ENCODE measurements around the gene ATG7.

Gene ATG7

GRCh38 chr3:11587766-11588165, 315.6 kb downstream of the ATG7 start:
- in situ Hi-C loops (cut with MboI; ENCODE audit: low pct_unique_long_range_greater_than_20kb, low sequenced_read_pairs, unreplicated experiment) = no loop called here
- TF ChIP-seq, protein P1, sequence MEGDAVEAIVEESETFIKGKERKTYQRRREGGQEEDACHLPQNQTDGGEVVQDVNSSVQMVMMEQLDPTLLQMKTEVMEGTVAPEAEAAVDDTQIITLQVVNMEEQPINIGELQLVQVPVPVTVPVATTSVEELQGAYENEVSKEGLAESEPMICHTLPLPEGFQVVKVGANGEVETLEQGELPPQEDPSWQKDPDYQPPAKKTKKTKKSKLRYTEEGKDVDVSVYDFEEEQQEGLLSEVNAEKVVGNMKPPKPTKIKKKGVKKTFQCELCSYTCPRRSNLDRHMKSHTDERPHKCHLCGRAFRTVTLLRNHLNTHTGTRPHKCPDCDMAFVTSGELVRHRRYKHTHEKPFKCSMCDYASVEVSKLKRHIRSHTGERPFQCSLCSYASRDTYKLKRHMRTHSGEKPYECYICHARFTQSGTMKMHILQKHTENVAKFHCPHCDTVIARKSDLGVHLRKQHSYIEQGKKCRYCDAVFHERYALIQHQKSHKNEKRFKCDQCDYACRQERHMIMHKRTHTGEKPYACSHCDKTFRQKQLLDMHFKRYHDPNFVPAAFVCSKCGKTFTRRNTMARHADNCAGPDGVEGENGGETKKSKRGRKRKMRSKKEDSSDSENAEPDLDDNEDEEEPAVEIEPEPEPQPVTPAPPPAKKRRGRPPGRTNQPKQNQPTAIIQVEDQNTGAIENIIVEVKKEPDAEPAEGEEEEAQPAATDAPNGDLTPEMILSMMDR (IDR thresholded peaks at IDR 0.05; ENCODE audit: extremely low read depth, insufficient read depth, missing control alignments) = no peak

GRCh38 chr3:11588338-11588737, 316.1 kb downstream of the ATG7 start:
- TF ChIP-seq, protein P1 (IDR thresholded peaks at IDR 0.05; ENCODE audit: extremely low read depth, insufficient read depth, missing control alignments) = no peak
- no peak for DNase-seq (ENCODE audit: low spot score)
- in situ Hi-C loops (cut with MboI; ENCODE audit: low pct_unique_long_range_greater_than_20kb, low sequenced_read_pairs, unreplicated experiment) = no loop called here

More at GRCh38 chr3:11587766-11588165, 315.6 kb downstream of the ATG7 start:
- no peak for DNase-seq (ENCODE audit: low spot score)

DNA sequence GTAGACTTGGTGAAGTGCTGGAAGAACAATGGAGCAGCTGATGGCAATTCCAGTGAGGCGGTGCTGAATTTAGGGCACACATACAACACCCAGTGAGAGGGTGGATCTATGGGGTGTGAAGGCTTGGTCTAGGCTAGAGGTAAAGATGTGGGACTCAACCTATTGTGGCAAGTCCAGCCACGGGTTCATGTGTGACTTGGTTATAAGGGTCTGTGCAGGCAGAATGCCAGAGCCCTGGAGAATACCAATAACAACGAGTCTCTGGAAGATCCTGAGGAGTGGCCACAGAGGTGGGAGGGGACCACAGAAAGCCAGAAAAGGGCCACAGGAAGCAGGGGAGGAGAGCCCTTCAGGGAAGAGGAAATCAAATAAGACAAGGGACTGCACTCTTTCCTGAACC, 316.6 kb downstream of the ATG7 start:
- TF ChIP-seq, protein P1 (IDR thresholded peaks at IDR 0.05; ENCODE audit: extremely low read depth, insufficient read depth, missing control alignments) = no peak
- no peak for DNase-seq (ENCODE audit: low spot score)
- in situ Hi-C loops (cut with MboI; ENCODE audit: low pct_unique_long_range_greater_than_20kb, low sequenced_read_pairs, unreplicated experiment) = no loop called here

GRCh38 chr3:11589706-11590105, 317.5 kb downstream of the ATG7 start:
- TF ChIP-seq, protein P1 (IDR thresholded peaks at IDR 0.05; ENCODE audit: extremely low read depth, insufficient read depth, missing control alignments) = no peak
- in situ Hi-C loops (cut with MboI; ENCODE audit: low pct_unique_long_range_greater_than_20kb, low sequenced_read_pairs, unreplicated experiment) = no loop called here
- DNase-seq (ENCODE audit: low spot score) = no peak

- TF ChIP-seq, protein P1 (IDR thresholded peaks at IDR 0.05; ENCODE audit: extremely low read depth, insufficient read depth, missing control alignments) = no peak
- DNase-seq (ENCODE audit: low spot score) = no peak
- in situ Hi-C loops (cut with MboI; ENCODE audit: low pct_unique_long_range_greater_than_20kb, low sequenced_read_pairs, unreplicated experiment) = no loop called here
These were observed 318.8 kb downstream of the ATG7 start for GRCh38 chr3:11591002-11591355.

- in situ Hi-C loops (cut with MboI; ENCODE audit: low pct_unique_long_range_greater_than_20kb, low sequenced_read_pairs, unreplicated experiment) = no loop called here
- TF ChIP-seq, protein P1 (IDR thresholded peaks at IDR 0.05; ENCODE audit: extremely low read depth, insufficient read depth, missing control alignments) = no peak
These were observed 319.4 kb downstream of the ATG7 start for GRCh38 chr3:11591391-11592282.

More at GRCh38 chr3:11591391-11592282, 319.4 kb downstream of the ATG7 start:
- DNase-seq (ENCODE audit: low spot score) = no peak
